Astrocyte (in vitro differentiated cells and primary cell): ENCODE measurements around the gene DNAJC27.

Experiments used
- CTCF ChIP-seq: IDR thresholded peaks from 2 replicates; pipeline ENCODE4 v1.5.1; 2011; ENCODE audit warnings: low read depth, mild to moderate bottlenecking, inconsistent platforms, low read length, moderate library complexity; ENCODE audit not compliant: insufficient read depth
- EZH2 ChIP-seq: IDR thresholded peaks from 2 replicates; pipeline ENCODE4 v1.6.1; 2012; ENCODE audit warnings: mild to moderate bottlenecking, low read length, inconsistent platforms; ENCODE audit not compliant: insufficient read depth

- TF ChIP-seq CTCF (no peak), EZH2 (no peak)
These were observed 6.9 kb upstream of the DNAJC27 start for GRCh38 chr2:24978661-24979060.
